Effector memory CD4-positive, alpha-beta T cell (primary cell): ENCODE measurements around the gene MASP1.

Experiments used
- DNase-seq, 3 donors: peaks; one replicate each; pipeline ENCODE4 v3.0.0-alpha.2; 2020
- H3K27ac ChIP-seq: 2 replicates; pipeline ENCODE4 v1.7.0; 2013; ENCODE audit warnings: mild to moderate bottlenecking, low read length, moderate library complexity; ENCODE audit not compliant: insufficient read depth, poor library complexity, severe bottlenecking
- H3K27me3 ChIP-seq: replicated peaks from 2 replicates; pipeline ENCODE4 v1.7.0; 2013; ENCODE audit warnings: mild to moderate bottlenecking, low read length; ENCODE audit not compliant: insufficient read depth, control insufficient read depth, poor library complexity, severe bottlenecking
- H3K36me3 ChIP-seq: 2 replicates; pipeline ENCODE4 v1.7.0; 2013; ENCODE audit warnings: mild to moderate bottlenecking, low read length, moderate library complexity; ENCODE audit not compliant: control insufficient read depth, insufficient read depth
- H3K4me1 ChIP-seq: 2 replicates; pipeline ENCODE4 v1.7.0; 2013; ENCODE audit warnings: low read length, mild to moderate bottlenecking; ENCODE audit not compliant: control insufficient read depth, insufficient read depth, poor library complexity, severe bottlenecking
- H3K4me3 ChIP-seq: 2 replicates; pipeline ENCODE4 v1.7.0; 2013; ENCODE audit warnings: low read length, low read depth, mild to moderate bottlenecking; ENCODE audit not compliant: insufficient read depth, poor library complexity, severe bottlenecking
- H3K9me3 ChIP-seq: 2 replicates; pipeline ENCODE4 v1.7.0; 2013; ENCODE audit warnings: mild to moderate bottlenecking, low read length, moderate library complexity; ENCODE audit not compliant: control insufficient read depth

Gene MASP1

GRCh38 chr3:187295316-187296034 is 3.9 kb upstream of the MASP1 start:
- no peak for DNase-seq
- Histone ChIP-seq H3K4me1 (no peaks in the 10 kb centered on the region), H3K27me3 (no peaks in the 10 kb centered on the region), H3K9me3 (no peaks in the 10 kb centered on the region), H3K27ac (no peak overlapping the region), H3K36me3 (no peaks in the 10 kb centered on the region), H3K4me3 (no peak overlapping the region)

DNA sequence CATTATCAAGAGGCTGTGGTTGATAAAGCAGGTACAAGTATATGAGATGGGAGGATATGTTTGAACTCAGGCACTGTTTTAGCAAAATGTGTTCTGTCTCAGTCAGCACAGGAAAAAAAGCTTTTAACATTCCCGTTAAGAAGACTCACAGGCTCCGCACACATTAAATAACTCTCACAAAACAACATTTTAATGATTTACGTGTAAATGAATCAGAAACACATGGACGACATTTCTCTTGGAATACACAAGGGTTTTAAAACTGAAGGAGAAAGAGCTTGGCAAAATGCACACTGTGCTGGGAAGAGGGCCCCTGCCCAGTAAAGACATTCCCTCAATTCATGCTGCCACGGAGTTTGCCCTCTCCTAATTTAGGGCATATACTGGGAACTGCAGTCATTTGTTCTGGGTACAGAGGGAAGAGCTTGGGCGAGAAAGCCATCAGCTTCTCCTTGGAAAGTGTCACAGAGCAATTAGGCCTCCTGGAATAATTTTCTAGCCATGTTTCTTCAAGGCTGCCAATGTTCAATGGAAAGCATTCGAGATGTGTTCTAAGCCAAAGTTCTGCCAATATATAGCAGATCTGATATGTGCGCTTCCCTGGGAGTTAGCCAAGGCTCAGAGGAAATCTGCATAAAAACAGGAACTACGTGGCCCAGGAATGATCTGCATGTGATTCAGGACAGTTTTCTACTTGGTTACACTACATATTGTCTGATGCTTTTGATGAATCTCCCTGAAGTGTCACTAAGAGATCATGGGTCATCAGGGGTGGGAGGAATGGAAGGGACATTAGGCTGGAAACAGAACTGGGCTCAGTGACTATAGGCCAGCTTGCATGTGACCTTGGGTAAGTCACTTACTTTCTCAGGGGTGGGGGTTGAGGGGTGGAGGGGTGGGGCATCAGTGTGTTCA is 2.2 kb upstream of the MASP1 start:
- Histone ChIP-seq H3K27ac (no peak overlapping the region), H3K4me3 (no peak overlapping the region), H3K4me1 (no peaks in the 10 kb centered on the region), H3K36me3 (no peaks in the 10 kb centered on the region), H3K27me3 (no peaks in the 10 kb centered on the region), H3K9me3 (no peaks in the 10 kb centered on the region)
- no peak for DNase-seq

GRCh38 chr3:187292631-187293515 is 1.3 kb upstream of the MASP1 start:
- no peaks in the 10 kb centered on the region for H3K27me3 ChIP-seq
- H3K4me3 ChIP-seq: no peak overlapping the region
- H3K9me3 ChIP-seq: no peaks in the 10 kb centered on the region
- H3K36me3 ChIP-seq: no peaks in the 10 kb centered on the region
- no peaks in the 10 kb centered on the region for H3K4me1 ChIP-seq
- no peak for DNase-seq
- H3K27ac ChIP-seq: no peak overlapping the region

- no peak for DNase-seq
- H3K36me3 ChIP-seq: no peaks in the 10 kb centered on the region
- H3K4me3 ChIP-seq: no peak overlapping the region
- no peaks in the 10 kb centered on the region for H3K27me3 ChIP-seq
- no peaks in the 10 kb centered on the region for H3K4me1 ChIP-seq
- no peaks in the 10 kb centered on the region for H3K9me3 ChIP-seq
- H3K27ac ChIP-seq: no peak overlapping the region
These were observed 644 bp upstream of the MASP1 start for GRCh38 chr3:187292181-187292580.

DNA sequence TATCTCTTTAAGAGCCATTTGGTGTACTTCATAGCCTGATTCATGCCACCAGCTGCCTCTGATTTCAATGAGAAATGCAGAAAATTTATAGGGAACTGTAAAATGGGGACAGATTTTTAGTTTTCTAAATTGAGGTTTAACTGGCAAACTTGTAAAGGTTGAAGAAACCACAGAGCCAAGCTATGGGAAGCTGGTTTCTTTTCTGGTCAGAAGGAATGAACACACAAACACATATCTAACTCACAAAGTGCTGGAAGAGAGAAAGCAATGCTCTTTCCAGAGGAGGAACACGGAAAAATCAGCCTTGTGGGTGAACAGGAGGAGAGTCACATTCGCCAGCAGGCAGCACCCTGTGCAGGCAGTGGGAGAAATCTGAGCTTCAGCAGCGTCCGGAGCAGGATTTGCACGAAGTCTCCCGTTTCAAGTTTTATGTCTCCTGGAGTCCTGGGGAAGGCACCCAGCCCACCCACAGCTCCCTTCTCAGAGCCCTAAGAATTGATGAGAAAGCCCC is 481 bp downstream of the MASP1 start:
- Histone ChIP-seq H3K27ac (no peak overlapping the region), H3K36me3 (no peaks in the 10 kb centered on the region), H3K4me3 (no peak overlapping the region), H3K9me3 (no peaks in the 10 kb centered on the region), H3K4me1 (no peaks in the 10 kb centered on the region), H3K27me3 (no peaks in the 10 kb centered on the region)
- DNase-seq: no peak

DNA sequence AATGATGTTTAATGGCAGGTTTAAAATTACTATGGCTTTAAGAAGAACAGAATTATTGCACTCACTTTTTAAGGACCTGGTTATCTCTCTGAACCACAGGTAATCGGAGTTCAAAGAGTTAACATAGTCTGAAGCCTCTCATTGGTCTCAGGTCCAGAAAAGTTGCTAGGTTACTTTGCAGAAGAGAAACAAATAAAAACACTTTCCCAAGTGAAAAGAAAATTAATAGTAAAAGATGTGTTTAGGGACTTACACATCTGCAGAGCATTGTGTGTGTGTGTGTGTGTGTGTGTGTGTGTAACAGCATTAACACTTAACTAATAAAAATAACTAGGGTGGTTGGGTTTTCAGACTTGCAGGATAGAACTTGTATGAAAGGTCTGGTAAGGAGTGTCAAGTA is 1.0 kb downstream of the MASP1 start:
- no peaks in the 10 kb centered on the region for H3K4me1 ChIP-seq
- H3K4me3 ChIP-seq: no peak overlapping the region
- H3K27me3 ChIP-seq: no peaks in the 10 kb centered on the region
- no peaks in the 10 kb centered on the region for H3K9me3 ChIP-seq
- no peak overlapping the region for H3K27ac ChIP-seq
- DNase-seq: no peak
- H3K36me3 ChIP-seq: no peaks in the 10 kb centered on the region

DNA sequence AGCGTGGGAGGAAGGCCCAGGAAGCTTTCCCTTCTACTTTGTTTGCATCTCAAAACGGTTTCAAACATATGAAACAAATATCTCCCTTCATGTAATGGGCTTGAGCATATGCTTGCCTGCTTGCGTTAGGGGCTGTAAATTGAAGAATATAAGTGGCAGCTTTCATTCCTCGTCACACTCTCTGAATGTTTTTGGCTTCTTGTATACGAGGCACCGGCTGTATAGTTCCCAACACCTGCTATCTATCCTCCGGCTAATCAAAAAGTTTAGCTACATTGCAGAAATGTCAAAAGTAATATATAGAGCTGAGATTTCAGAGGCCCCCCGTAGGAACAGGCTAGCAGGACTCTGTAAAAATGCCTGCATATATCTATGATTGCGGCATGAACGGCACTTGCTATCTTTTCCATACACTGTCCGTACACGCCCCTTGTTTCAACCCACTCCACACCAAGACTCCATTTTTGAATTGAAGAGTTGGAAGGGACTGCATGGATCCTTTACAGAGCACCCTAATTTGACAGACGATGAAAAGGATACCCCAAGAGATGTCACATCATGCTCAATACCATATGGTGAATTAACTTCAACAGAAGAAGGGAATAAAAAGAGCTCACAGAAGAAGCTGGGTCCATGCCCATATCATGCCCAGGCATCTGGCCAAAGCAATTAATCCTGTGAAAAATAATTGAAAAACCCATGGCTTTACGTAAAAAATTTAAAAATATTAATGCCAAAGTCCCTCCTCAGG is 2.5 kb downstream of the MASP1 start:
- DNase-seq: no peak
- no peaks in the 10 kb centered on the region for H3K9me3 ChIP-seq
- no peak overlapping the region for H3K27ac ChIP-seq
- H3K27me3 ChIP-seq: no peaks in the 10 kb centered on the region
- H3K36me3 ChIP-seq: no peaks in the 10 kb centered on the region
- no peaks in the 10 kb centered on the region for H3K4me1 ChIP-seq
- no peak overlapping the region for H3K4me3 ChIP-seq

GRCh38 chr3:187288131-187288854 is 3.2 kb downstream of the MASP1 start:
- H3K27ac ChIP-seq: no peak overlapping the region
- no peaks in the 10 kb centered on the region for H3K9me3 ChIP-seq
- DNase-seq: no peak
- H3K4me1 ChIP-seq: no peaks in the 10 kb centered on the region
- H3K27me3 ChIP-seq: no peaks in the 10 kb centered on the region
- no peaks in the 10 kb centered on the region for H3K36me3 ChIP-seq
- H3K4me3 ChIP-seq: no peak overlapping the region

- H3K4me3 ChIP-seq: no peak overlapping the region
- no peaks in the 10 kb centered on the region for H3K36me3 ChIP-seq
- H3K4me1 ChIP-seq: no peaks in the 10 kb centered on the region
- no peak for DNase-seq
- no peaks in the 10 kb centered on the region for H3K9me3 ChIP-seq
- no peak overlapping the region for H3K27ac ChIP-seq
- H3K27me3 ChIP-seq: no peaks in the 10 kb centered on the region
These were observed 4.3 kb downstream of the MASP1 start for GRCh38 chr3:187287256-187287655.
